ENCODE results near the gene PPP2R2C. TPM values are rescaled to one million over a fixed set of nuclear protein-coding genes. Genes with fewer than 3 reads are reported as not detected.

The PPP2R2C gene
- total and polyA plus RNA-seq, 10 of the 15 experiments (the other 5 are each of a cell fraction or from before 2014, with no cell fraction given) = 0.13 to 0.15 TPM; not detected in 8

GRCh38 chr4:6338951-6339817, 133.2 kb downstream of the PPP2R2C start:
- 16% methylated on average over 12 of the region's 12 CpGs for WGBS (ENCODE audit: insufficient coverage, insufficient replicate concordance, low lambda C conversion rate, missing lambda C conversion rate)
- intact Hi-C loops (cut with micrococcal nuclease; ENCODE audit: unreplicated experiment) = no loop called here
- in situ Hi-C loops (cut with MboI) = no loop called here

More at GRCh38 chr4:6338951-6339817, 133.2 kb downstream of the PPP2R2C start:
- H3K4me1 ChIP-seq (ENCODE audit: control insufficient read depth, insufficient read depth, low read length) = no peaks in the 10 kb centered on the region
- BruUV-seq (replicated peaks) = no TSS peak
- no peak overlapping the region for H2AFZ ChIP-seq (ENCODE audit: control insufficient read depth, low read depth, low read length)
- ATAC-seq (no peak), DNase-seq (ENCODE audit: low read depth, low spot score) (no peak), FAIRE-seq (no peak)
- H3K36me3 ChIP-seq (ENCODE audit: control insufficient read depth in 2 of 2, insufficient read depth in 2 of 2, low read length in 1 of 2) = no peaks in the 10 kb centered on the region
- no peak overlapping the region for H3K4me2 ChIP-seq (ENCODE audit: control insufficient read depth, insufficient read depth)
- H3K27me3 ChIP-seq (replicated peaks in 1 of 2; ENCODE audit: control insufficient read depth in 2 of 2, insufficient read depth in 2 of 2, low read length in 1 of 2) = no peaks in the 10 kb centered on the region; a peak in 1 of 4 replicates
- H3K79me2 ChIP-seq (ENCODE audit: control insufficient read depth, insufficient read depth, low read length) = no peaks in the 10 kb centered on the region
- POLR2A ChIA-PET = no interaction called here
- H3K4me3 ChIP-seq = no peak overlapping the region
- no peak overlapping the region for H3K27ac ChIP-seq (ENCODE audit: control insufficient read depth, insufficient read depth)
- RAD21 ChIA-PET (ENCODE audit: unreplicated experiment) = no interaction called here
- no peak for TF ChIP-seq YBX1 (IDR thresholded peaks at IDR 0.05)
- no peak for TF ChIP-seq JUND (IDR thresholded peaks at IDR 0.05; ENCODE audit: low read depth, low read length)
- no peak for TF ChIP-seq MYC (IDR thresholded peaks at IDR 0.05; ENCODE audit: insufficient read depth, insufficient read length, insufficient replicate concordance, low read length, severe bottlenecking)
- TF ChIP-seq NRF1 (conservative IDR thresholded peaks at IDR 0.05; ENCODE audit: low read depth, low read length) = no peak
- no peak for TF ChIP-seq KDM1A (IDR thresholded peaks at IDR 0.05; ENCODE audit: borderline replicate concordance)
- no peak for TF ChIP-seq ASH2L (IDR thresholded peaks at IDR 0.05; ENCODE audit: borderline replicate concordance, low read depth)
- TF ChIP-seq YY1 (IDR thresholded peaks at IDR 0.05; ENCODE audit: low read depth, low read length) = no peak
- TF ChIP-seq SIX5 (IDR thresholded peaks at IDR 0.05; ENCODE audit: low read depth, low read length, severe bottlenecking) = no peak
- no peak for TF ChIP-seq RCOR1 (conservative IDR thresholded peaks at IDR 0.05; ENCODE audit: low read depth, low read length)
- no peak for TF ChIP-seq RB1 (IDR thresholded peaks at IDR 0.05; ENCODE audit: borderline replicate concordance)
- no peak for TF ChIP-seq SMARCA5 (IDR thresholded peaks at IDR 0.05)
- no peak for TF ChIP-seq RAD51 (IDR thresholded peaks at IDR 0.05)
- no peak for TF ChIP-seq TCF12 (IDR thresholded peaks at IDR 0.05; ENCODE audit: low read depth, low read length)
- no peak for TF ChIP-seq EED (IDR thresholded peaks at IDR 0.05; ENCODE audit: low read depth)
- no peak for TF ChIP-seq FOXM1 (IDR thresholded peaks at IDR 0.05; ENCODE audit: low read depth, low read length)
- no peaks in the 10 kb centered on the region for H4K20me1 ChIP-seq (ENCODE audit: control insufficient read depth, insufficient read depth)
- SMC1A ChIA-PET (ENCODE audit: uncharacterized antibody, unreplicated experiment) = no interaction called here
- CTCF ChIA-PET = interaction anchor here (0.8 to 1.4 kb wide), 2 partner anchors 11 to 325 kb away, joined by 3 to 5 read pairs; no protein-coding TSS in a partner anchor
- no peak overlapping the region for H3K9ac ChIP-seq (ENCODE audit: control insufficient read depth, insufficient read depth, low read length)
- no peaks in the 10 kb centered on the region; the same call in 2 of the 3 replicates for H3K9me3 ChIP-seq (replicated peaks; ENCODE audit: control insufficient read depth, insufficient read depth, low read length)

All from GM12878 (cell line).